Right hindlimb (tissue), 1 donor: Measurements from ENCODE around the gene TAF4.
"Not testable (repeated sequence)": the region's sequence is repeated elsewhere in the genome, so short reads cannot be mapped to it uniquely, and the experiment has no call there.

Source experiments
- DNase-seq: peaks from one replicate; pipeline ENCODE4 v3.0.0-alpha.2; 2018

Gene TAF4

DNA sequence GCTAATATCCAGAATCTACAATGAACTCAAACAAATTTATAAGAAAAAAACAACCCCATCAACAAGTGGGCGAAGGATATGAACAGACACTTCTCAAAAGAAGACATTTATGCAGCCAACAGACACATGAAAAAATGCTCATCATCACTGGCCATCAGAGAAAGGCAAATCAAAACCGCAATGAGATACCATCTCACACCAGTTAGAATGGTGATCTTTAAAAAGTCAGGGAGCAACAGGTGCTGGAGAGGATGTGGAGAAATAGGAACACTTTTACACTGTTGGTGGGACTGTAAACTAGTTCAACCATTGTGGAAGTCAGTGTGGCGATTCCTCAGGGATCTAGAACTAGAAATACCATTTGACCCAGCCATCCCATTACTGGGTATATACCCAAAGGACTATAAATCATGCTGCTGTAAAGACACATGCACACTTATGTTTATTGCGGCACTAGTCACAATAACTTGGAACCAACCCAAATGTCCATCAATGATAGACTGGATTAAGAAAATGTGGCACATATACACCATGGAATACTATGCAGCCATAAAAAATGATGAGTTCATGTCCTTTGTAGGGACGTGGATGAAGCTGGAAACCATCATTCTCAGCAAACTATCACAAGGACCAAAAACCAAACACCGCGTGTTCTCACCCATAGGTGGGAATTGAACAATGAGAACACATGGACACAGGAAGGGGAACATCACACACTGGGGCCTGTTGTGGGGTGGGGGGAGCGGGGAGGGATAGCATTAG lies 6.2 kb upstream of the TAF4 start:
- not testable (repeated sequence) for DNase-seq

- no peak for DNase-seq
Measured at GRCh38 chr20:62069741-62070216, 4.1 kb upstream of the TAF4 start.

GRCh38 chr20:62068997-62069396 lies 3.3 kb upstream of the TAF4 start:
- no peak for DNase-seq

- no peak for DNase-seq
Measured at GRCh38 chr20:62067547-62068260, 2.0 kb upstream of the TAF4 start.

DNA sequence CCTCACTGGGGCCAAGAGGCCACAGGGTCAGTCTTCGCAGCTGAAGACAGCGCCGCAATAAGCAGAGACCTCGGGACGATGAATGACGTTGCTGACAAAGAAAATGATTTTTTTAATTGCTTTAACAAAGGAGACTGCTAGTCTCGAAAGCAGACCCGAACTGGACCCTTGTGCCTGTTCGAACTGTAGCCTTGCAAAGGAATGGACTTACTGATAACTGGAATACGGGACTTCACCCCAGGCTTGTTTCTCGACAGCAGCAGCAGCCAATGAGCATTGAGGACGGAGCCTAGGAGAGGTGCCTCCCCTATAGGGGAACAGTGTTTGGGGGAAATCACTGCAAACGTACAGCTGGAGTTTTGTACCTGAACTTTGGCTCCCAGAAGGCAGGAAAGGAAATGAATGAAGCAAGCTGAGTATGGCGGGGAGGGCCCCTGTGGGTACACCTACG lies 1.3 kb upstream of the TAF4 start:
- peak; percentile 44 for DNase-seq

- DNase-seq: peak; percentile 71
Measured at GRCh38 chr20:62066339-62066982, 780 bp upstream of the TAF4 start.

DNA sequence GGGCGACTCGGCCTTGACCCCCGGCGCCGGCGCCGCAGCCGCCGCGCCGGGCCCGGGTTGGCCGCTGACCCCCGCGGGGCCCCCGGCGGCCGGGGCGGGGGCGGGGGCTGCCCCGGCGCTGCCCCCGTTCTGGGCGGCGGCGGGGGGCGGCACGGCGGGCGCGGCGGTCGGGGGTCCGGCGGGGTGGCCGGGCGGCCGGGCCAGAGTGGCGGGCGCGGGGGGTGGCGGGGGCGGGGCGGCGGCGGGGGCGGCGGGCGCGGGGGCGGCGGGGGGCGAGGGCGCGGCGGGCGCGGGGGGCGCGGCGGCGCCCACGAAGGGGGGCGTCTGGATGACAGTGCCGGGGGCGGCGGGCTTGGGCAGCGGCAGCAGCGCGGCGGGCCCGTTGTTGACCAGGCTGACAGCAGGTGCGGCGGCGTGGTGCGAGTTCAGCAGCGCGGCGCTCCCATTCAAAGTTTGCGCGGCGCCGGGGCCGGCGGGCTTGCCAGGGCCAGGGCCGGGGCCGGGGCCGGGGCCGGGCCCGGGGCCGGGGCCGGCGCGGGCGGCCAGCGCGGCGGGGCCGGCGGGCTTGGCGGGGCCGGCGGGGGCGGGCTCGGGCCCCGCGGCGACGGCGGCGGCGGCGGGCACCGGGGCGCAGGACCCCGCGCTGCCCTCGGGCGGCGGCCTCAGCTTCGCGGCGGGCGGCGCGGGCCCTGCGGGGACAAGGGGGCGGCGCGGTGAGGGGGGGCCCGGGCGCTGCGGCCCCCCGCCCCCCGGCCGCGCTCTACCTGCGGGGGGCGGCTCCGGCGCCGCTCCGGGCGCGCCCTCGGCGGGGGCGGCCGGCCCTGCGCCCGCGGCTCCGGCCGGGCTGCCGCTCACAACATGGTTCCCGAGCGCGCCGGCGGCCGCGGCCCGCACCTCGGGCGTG lies 659 bp downstream of the TAF4 start:
- no peak for DNase-seq

GRCh38 chr20:62063981-62064769 lies 1.5 kb downstream of the TAF4 start:
- DNase-seq: no peak

DNA sequence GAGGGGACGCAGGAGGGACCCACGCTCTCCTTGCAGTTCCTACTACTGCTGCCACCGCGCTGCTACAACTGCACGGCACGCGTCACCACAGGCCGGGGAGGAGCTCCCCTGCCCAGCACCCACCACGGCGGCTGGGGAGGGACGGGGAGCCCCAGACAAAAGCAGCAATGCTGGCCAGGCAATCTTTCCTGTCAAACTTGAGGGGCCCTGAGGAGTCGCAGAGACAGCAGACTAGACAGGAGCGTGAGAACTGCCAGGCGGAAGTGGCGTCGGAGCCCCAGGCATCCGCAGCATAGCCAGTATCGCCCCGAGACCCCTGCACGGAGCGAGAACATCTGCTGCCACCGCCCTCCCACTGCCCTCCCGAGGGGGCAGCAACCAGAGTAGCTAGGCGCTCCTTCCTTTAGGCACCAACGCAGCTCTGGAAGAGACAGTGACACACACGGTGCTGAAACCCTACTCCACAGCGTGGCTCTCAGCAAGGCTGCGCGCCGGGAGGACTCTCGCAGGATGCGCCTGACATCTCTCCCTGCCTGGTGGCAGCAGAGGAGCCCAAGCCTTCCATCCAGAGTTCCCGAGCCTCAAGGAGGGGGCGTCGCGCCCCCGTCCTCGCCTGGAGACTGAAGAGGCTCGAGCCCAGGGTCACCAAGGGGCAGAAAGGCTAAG lies 2.2 kb downstream of the TAF4 start:
- peak; percentile 44 for DNase-seq

- no peak for DNase-seq
Measured at GRCh38 chr20:62062661-62063314, 2.9 kb downstream of the TAF4 start.

DNA sequence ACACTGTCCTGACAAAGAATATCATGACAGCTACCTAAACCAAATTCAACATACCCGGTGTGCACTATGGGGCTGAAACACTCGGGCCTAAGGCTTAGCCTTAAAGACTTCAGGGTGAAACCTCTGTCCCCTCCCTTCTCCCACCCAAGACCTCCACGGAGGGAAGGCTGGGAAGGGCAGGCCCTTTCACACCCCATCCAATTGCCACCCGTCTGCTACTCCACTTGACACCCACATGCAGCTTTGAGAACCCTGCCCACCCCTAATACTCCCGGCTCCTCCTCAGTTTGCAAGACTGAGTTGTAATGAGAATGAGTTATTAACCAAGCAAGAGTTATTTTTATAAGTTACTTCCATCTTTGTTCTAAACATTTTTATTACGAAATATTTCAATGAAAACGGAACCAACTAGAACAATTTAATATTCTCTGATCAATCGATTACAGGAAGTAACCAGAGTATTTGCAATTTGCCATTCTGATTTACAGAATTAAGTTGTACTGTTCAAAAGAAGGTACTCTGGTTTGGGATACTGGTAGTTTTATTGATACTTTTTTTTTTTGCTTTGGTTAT lies 3.7 kb downstream of the TAF4 start:
- no peak for DNase-seq

GRCh38 chr20:62060631-62061541 lies 4.8 kb downstream of the TAF4 start:
- no peak for DNase-seq

- no peak for DNase-seq
Measured at GRCh38 chr20:62059920-62060630, 5.6 kb downstream of the TAF4 start.

DNA sequence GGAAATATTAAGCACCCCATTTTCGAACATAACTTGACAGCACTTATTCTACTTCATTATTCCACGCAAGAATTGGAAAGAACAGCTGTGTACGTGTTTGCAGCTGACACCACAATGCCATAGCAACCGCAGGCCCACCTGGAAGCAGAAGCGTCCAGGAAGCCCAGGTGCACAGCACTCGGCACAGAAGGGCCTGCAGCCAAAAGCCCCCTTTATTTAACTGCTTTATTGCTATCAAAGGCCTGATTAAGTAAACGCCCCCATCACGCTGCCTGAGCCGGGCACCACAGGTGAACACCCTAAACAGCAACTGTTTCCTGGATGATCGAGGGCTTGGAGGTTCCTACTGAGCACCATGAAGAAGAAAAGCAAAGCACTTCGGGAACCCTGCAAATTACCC lies 6.3 kb downstream of the TAF4 start:
- DNase-seq: no peak

DNA sequence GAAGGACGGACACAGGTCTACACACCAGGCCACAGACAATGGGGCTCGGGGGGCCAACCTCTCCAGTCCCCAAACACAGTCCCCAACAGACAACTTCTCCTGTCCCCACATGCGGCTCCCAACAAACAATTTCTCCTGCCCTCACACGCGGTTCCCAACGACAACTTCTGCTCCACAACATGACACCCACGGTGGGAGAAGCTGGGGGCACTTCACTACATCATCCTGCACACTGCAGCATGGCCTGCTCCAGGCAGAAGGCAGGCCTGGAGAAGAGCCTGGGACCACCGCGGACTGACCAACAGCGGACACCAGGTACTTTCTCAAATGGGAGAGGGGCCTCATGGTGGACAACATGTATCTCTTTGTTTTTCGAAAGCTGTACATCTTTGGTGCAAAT lies 6.7 kb downstream of the TAF4 start:
- DNase-seq: no peak

DNA sequence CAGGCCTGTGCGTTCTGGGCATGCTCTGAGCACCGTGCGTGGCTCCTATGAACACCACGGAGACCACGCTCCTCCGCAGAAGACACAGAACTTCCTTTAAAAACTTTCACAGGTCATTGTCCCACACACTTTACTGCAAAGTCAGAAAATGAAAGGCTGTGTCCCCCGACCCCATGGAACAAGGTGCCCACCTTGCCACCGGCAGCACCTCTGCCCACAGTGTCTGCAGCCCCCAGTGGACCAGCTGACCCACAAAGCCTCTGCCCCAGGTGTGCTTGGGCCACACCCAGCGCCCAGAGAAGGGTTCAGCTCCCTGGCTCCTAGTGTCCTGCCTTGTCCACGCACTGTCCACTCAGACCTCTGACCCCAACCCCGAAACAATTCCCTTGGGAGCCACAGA lies 8.7 kb downstream of the TAF4 start:
- no peak for DNase-seq

DNA sequence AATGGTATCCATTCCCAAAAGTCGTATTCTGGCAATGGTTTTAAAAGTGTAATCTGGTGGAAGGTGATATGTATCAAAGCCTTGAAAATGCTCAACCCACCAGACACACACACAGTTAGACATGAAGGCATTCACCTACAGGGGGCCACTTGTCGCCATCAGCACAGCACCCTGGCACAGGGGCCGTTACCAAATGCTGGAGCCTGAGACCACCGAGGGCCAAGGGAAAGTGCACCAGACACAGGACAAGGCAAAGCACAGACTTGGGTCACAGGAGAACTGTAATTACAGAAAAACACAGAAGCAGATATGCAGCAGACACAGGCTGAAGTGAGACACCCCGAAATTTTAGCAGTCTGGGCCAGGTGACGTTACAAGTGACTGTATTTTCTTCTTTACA lies 9.3 kb downstream of the TAF4 start:
- DNase-seq: no peak

GRCh38 chr20:62055862-62056115 lies 9.9 kb downstream of the TAF4 start:
- DNase-seq: not testable (repeated sequence)
